HAP-1 (cell line): Measurements from ENCODE around the gene PCDHGB7.
"Not testable (repeated sequence)": the region's sequence is repeated elsewhere in the genome, so short reads cannot be mapped to it uniquely, and the experiment has no call there.

Source experiments
- DNase-seq, 2 experiments: peaks; one replicate each; pipeline ENCODE4 v3.0.0-alpha.2; 2016 to 2020; ENCODE audit warnings: low spot score in 2 of 2
- H3K27me3 ChIP-seq: fragments of 250-450 bp; sonication (Bioruptor Pico); 2 replicates; pipeline ENCODE4 v1.5.1; 2020; ENCODE audit warnings: low read depth, mild to moderate bottlenecking, moderate library complexity
- H3K36me3 ChIP-seq: fragments of 250-450 bp; sonication (Bioruptor Pico); replicated peaks from 2 replicates; pipeline ENCODE4 v1.5.1; 2020; ENCODE audit warnings: mild to moderate bottlenecking
- H3K4me1 ChIP-seq: fragments of 250-450 bp; sonication (Bioruptor Pico); 2 replicates; pipeline ENCODE4 v1.5.1; 2020; ENCODE audit warnings: mild to moderate bottlenecking
- H3K4me3 ChIP-seq: fragments of 250-450 bp; sonication (Bioruptor Pico); 2 replicates; pipeline ENCODE4 v1.5.1; 2020; ENCODE audit warnings: mild to moderate bottlenecking, moderate library complexity
- H3K9me3 ChIP-seq: fragments of 250-450 bp; sonication (Bioruptor Pico); 2 replicates; pipeline ENCODE4 v1.5.1; 2020; ENCODE audit warnings: mild to moderate bottlenecking, moderate library complexity
- in situ Hi-C: fragments of 300-500 bp; cut with MboI; formaldehyde crosslinking; loops from 3 replicates; pipeline ENCODE4 v1.14.3; 2020; ENCODE audit warnings: low sequenced_read_pairs, inconsistent platforms, mixed read lengths

PCDHGB7 gene

DNA sequence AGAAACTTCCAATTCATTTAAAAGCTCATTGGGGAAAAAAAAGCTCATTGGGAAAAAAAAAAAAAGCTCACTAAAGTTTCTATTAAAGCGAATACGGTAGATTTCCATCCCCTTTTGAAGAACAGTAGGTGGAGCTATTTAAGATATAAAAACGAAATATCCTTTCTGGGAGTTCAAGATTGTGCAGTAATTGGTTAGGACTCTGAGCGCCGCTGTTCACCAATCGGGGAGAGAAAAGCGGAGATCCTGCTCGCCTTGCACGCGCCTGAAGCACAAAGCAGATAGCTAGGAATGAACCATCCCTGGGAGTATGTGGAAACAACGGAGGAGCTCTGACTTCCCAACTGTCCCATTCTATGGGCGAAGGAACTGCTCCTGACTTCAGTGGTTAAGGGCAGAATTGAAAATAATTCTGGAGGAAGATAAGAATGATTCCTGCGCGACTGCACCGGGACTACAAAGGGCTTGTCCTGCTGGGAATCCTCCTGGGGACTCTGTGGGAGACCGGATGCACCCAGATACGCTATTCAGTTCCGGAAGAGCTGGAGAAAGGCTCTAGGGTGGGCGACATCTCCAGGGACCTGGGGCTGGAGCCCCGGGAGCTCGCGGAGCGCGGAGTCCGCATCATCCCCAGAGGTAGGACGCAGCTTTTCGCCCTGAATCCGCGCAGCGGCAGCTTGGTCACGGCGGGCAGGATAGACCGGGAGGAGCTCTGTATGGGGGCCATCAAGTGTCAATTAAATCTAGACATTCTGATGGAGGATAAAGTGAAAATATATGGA, 13.0 kb downstream of the PCDHGB7 start, which contains the start of gene PCDHGA12:
Gene PCDHGA12 (plus strand): TSS at position 176 of the 782 bp plus-strand sequence. CDS start 253 bp downstream, at position 429.
- no peaks in the 10 kb centered on the region for H3K9me3 ChIP-seq
- H3K4me3 ChIP-seq = no peak within 1 kb of the TSS
- no peak for DNase-seq
- no peaks in the 10 kb centered on the region for H3K4me1 ChIP-seq
- in situ Hi-C loops = no loop called here
- no peaks in the 10 kb centered on the region for H3K27me3 ChIP-seq
- no peaks in the 10 kb centered on the region for H3K36me3 ChIP-seq

DNA sequence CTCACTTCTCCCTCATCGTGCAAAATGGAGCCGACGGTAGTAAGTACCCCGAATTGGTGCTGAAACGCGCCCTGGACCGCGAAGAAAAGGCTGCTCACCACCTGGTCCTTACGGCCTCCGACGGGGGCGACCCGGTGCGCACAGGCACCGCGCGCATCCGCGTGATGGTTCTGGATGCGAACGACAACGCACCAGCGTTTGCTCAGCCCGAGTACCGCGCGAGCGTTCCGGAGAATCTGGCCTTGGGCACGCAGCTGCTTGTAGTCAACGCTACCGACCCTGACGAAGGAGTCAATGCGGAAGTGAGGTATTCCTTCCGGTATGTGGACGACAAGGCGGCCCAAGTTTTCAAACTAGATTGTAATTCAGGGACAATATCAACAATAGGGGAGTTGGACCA, 13.8 kb downstream of the PCDHGB7 start:
- H3K9me3 ChIP-seq = no peaks in the 10 kb centered on the region
- in situ Hi-C loops = no loop called here
- no peak overlapping the region for H3K4me3 ChIP-seq
- no peak for DNase-seq
- no peaks in the 10 kb centered on the region for H3K27me3 ChIP-seq
- no peaks in the 10 kb centered on the region for H3K4me1 ChIP-seq
- H3K36me3 ChIP-seq = no peaks in the 10 kb centered on the region

DNA sequence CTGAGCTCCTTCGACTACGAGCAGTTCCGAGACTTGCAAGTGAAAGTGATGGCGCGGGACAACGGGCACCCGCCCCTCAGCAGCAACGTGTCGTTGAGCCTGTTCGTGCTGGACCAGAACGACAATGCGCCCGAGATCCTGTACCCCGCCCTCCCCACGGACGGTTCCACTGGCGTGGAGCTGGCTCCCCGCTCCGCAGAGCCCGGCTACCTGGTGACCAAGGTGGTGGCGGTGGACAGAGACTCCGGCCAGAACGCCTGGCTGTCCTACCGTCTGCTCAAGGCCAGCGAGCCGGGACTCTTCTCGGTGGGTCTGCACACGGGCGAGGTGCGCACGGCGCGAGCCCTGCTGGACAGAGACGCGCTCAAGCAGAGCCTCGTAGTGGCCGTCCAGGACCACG, 14.8 kb downstream of the PCDHGB7 start:
- H3K36me3 ChIP-seq, H3K4me3 ChIP-seq, in situ Hi-C loops, H3K4me1 ChIP-seq, H3K9me3 ChIP-seq, DNase-seq, H3K27me3 ChIP-seq: not testable (repeated sequence)

DNA sequence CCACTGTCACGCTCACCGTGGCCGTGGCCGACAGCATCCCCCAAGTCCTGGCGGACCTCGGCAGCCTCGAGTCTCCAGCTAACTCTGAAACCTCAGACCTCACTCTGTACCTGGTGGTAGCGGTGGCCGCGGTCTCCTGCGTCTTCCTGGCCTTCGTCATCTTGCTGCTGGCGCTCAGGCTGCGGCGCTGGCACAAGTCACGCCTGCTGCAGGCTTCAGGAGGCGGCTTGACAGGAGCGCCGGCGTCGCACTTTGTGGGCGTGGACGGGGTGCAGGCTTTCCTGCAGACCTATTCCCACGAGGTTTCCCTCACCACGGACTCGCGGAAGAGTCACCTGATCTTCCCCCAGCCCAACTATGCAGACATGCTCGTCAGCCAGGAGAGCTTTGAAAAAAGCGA, 15.2 kb downstream of the PCDHGB7 start:
- H3K9me3 ChIP-seq, in situ Hi-C loops, H3K4me1 ChIP-seq, H3K27me3 ChIP-seq, H3K4me3 ChIP-seq, DNase-seq, H3K36me3 ChIP-seq: not testable (repeated sequence)

DNA sequence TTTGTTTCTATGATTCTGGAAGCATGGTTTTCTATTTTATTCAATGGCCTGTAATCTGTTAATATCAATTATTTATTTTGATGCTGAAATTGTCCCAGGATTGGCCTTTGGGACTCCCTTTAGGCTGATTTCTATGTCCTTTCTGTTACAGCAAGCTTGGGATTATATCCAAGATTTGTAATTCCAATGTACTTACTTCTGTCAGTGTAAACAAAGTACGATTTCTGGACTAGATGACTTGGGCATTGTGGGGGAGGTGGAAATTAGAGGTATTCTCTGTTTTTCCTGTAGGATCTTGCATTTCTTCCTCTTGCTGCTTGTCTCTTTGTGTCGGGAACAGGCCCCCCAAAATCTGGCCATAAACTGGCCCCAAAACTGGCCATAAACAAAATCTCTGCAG, 16.5 kb downstream of the PCDHGB7 start:
- no peaks in the 10 kb centered on the region for H3K27me3 ChIP-seq
- no peak overlapping the region for H3K4me3 ChIP-seq
- no peaks in the 10 kb centered on the region for H3K36me3 ChIP-seq
- no peaks in the 10 kb centered on the region for H3K4me1 ChIP-seq
- H3K9me3 ChIP-seq = no peaks in the 10 kb centered on the region
- DNase-seq = no peak
- in situ Hi-C loops = no loop called here

DNA sequence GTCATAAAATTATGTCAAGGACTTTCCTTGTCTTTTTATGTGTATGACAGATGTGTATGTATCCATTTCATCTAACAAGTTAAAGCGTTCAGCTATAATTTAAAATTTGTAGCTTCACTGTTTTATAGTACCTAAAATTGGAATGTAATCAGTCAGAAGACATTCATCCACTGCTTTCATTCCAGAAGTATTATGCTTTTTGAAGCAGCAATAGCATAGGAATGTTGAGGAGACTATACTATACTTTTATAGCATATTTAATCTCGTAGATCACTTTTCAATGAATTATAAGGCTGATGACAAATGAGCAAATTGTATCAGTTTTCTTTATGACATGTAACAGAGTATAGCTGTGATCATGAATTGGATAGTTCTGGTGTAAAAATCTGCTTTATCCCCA, 19.7 kb downstream of the PCDHGB7 start:
- H3K4me3 ChIP-seq = no peak overlapping the region
- no peaks in the 10 kb centered on the region for H3K27me3 ChIP-seq
- H3K36me3 ChIP-seq = no peaks in the 10 kb centered on the region
- H3K9me3 ChIP-seq = no peaks in the 10 kb centered on the region
- in situ Hi-C loops = no loop called here
- DNase-seq = no peak
- no peaks in the 10 kb centered on the region for H3K4me1 ChIP-seq

DNA sequence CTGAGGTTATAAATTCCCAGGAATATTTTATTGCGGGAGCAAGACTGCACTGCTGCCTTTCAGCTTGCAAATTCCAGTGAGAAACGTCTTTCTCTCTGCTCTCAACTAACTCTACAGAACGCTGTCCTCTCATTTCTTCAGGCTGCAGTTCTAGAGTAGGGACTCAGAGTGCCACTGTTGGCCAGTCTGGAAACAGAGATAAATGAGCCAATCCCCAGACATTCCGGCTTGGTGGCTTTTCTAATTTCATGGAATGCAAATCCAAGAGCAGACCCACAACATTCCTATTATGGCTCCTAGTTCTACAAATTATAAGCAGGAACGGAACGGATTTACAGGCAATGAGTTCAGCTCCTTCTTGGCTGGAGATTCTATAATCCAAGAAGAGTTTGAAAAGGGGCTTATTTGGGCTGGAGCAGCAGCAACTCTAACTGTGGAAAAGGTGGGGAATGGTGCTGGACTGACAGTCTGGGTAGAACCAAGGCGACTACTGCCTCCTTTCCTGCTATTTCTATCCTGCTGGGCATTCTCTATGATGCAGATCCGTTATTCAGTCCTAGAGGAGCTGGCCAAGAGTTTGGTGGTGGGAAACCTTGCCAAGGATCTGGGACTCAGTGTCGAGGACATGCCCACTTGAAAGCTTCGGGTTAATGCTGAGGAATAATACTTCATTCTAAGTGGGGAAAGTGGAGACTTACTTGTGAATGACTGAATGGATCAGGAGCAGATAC, 22.1 kb downstream of the PCDHGB7 start:
- H3K27me3 ChIP-seq = no peaks in the 10 kb centered on the region
- no peaks in the 10 kb centered on the region for H3K36me3 ChIP-seq
- no peaks in the 10 kb centered on the region for H3K9me3 ChIP-seq
- no peaks in the 10 kb centered on the region for H3K4me1 ChIP-seq
- DNase-seq = no peak
- H3K4me3 ChIP-seq = no peak overlapping the region
- in situ Hi-C loops = no loop called here

DNA sequence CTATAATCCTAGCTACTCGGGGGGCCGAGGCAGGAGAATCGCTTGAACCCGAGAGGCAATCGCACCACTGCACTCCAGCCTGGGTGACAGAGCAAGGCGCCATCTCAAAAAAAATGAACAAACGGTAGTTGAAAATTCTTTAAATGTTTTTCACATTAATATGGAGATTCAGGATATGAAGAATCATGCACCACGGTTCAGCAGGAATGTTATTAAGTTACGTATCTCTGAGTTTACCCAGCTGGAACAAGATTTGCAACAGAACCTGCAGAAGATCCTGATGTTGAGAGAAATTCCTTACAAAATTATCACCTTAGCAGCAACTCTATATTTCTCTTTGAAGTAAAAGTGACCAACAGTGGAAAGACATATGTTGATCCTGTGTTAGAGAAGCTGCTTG, 22.9 kb downstream of the PCDHGB7 start:
- in situ Hi-C loops = no loop called here
- no peaks in the 10 kb centered on the region for H3K36me3 ChIP-seq

DNA sequence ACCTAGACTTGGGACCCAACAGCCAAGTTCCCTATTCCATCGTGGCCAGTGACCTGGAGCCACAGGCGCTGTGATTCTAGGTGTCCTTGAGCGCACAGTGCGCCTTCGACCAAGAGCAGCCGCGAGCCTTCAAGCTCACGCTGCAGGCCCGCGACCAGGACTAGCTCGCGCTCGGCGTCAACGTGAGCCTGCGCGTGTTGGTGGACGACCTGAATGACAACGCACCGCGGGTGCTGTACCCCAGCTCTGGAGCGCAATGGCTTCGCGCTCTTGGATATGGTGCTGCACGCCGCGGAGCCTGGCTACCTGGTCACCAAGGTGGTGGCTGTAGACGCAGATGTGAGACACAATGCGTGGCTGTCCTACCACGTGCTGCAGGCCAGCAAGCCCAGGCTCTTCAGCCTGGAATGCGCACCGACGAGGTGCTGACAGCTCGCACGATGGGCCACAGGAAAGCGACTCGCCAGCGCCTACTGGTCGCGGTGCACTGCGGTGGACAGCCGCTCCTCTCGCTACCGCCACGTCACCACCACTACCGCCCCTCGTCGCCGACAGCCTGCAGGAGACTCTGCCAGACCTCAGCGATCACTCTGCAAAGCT, 24.2 kb downstream of the PCDHGB7 start:
- no peak overlapping the region for H3K4me3 ChIP-seq
- H3K4me1 ChIP-seq = no peaks in the 10 kb centered on the region; the same call in 1 of the 2 replicates
- H3K36me3 ChIP-seq = no peaks in the 10 kb centered on the region
- H3K9me3 ChIP-seq = no peaks in the 10 kb centered on the region
- no peak for DNase-seq
- no peaks in the 10 kb centered on the region for H3K27me3 ChIP-seq
- in situ Hi-C loops = no loop called here

More for the DNA sequence above, 22.9 kb downstream of the PCDHGB7 start:
- H3K27me3 ChIP-seq = no peaks in the 10 kb centered on the region
- no peaks in the 10 kb centered on the region; the same call in 1 of the 2 replicates for H3K4me1 ChIP-seq
- DNase-seq = no peak
- no peak overlapping the region for H3K4me3 ChIP-seq
- no peaks in the 10 kb centered on the region for H3K9me3 ChIP-seq

DNA sequence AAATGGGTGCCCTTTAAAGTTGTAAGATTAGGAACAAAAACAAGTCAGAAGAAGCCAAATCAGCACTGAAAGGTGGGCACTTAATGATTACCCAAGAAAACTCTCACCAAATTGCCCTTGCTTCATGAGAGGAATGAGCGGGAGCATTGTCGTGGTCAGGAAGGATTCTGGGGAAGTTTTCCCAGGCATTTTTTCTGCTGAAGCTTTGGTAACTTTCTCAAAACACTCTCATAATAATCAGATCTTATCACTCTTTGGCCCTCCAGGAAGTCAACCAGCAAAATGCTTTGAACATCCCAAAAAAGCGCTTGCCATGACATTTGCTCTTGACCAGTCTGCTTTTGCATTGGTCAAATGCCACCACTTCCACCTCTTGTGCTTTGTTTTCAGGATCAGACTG, 47.9 kb downstream of the PCDHGB7 start:
- H3K4me1 ChIP-seq = no peaks in the 10 kb centered on the region
- no peaks in the 10 kb centered on the region for H3K27me3 ChIP-seq
- H3K36me3 ChIP-seq = no peaks in the 10 kb centered on the region
- no peak for DNase-seq
- H3K4me3 ChIP-seq = no peak overlapping the region
- in situ Hi-C loops = no loop called here
- H3K9me3 ChIP-seq = no peaks in the 10 kb centered on the region
